Stimulated activated CD4-positive, alpha-beta T cell treated with anti-CD3 and anti-CD28 coated beads, Interleukin-1b, Interleukin-23, amount 100 ng/mL, for 24 hours (primary cell): ENCODE measurements around the gene PDE9A.
"Not testable (repeated sequence)": the region's sequence is repeated elsewhere in the genome, so short reads cannot be mapped to it uniquely, and the experiment has no call there.

ENCODE experiments used
- DNase-seq, 4 experiments: peaks; one replicate each; pipeline ENCODE4 v3.0.0-alpha.2; 2020; ENCODE audit warnings: low read depth in 4 of 4, low spot score in 1 of 4

PDE9A gene

GRCh38 chr21:42704861-42705260 lies 51.4 kb downstream of the PDE9A start:
- DNase-seq = no peak

- DNase-seq = no peak
Measured at GRCh38 chr21:42705346-42705745, 51.9 kb downstream of the PDE9A start.

- DNase-seq = no peak
Measured at GRCh38 chr21:42705746-42706374, 52.4 kb downstream of the PDE9A start.

GRCh38 chr21:42706765-42707164 lies 53.3 kb downstream of the PDE9A start:
- DNase-seq = no peak

DNA sequence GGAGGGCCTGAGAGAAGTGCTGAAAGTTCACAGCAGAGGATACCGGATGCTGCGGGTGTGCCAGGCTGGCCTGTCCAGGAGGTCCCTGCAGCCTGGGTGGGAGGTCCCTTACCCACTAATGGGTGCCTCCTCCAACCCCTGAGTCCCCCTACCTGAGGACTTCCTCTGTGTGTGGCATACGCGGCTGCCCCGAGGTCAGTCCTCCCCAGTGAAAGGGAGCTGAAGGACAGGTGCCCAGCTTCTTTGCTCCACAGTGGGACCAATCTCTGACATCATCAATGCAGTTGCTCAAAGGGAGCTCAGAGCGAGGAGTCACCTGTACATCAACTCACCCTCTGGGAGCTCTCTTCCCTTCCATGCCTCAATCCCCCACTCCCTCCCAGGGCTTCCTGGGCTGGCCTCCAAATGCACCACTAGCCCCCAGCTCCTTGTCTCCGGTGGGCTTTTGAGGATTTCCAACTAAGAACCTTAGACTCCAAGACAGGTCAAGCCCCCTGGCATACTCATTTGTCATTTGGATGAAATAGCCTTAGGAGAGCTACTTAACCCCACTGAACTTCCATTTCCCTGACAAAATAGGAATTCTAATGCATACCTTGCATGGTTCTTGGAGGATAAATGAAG lies 53.9 kb downstream of the PDE9A start:
- DNase-seq = no peak

DNA sequence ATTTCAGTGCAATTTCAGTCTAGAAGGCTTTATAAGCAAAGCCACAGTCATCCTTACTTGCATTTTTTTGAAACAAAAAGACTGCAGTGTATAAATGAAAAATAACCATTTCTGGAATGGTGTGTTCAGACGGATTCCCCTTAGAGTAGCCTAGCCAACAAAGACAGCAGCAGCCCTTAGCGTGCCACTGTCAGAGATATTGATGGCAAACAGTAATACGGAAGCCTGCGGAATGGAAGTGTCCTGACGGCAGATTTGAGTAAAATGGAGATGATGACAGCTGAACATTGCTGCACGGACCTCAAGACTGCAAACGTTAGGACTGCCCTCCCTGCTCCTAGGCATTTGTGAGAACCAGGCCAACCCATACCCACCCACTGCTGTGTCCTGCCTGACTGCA lies 54.7 kb downstream of the PDE9A start:
- no peak for DNase-seq

- DNase-seq = not testable (repeated sequence)
Measured at GRCh38 chr21:42708916-42709315, 55.5 kb downstream of the PDE9A start.

DNA sequence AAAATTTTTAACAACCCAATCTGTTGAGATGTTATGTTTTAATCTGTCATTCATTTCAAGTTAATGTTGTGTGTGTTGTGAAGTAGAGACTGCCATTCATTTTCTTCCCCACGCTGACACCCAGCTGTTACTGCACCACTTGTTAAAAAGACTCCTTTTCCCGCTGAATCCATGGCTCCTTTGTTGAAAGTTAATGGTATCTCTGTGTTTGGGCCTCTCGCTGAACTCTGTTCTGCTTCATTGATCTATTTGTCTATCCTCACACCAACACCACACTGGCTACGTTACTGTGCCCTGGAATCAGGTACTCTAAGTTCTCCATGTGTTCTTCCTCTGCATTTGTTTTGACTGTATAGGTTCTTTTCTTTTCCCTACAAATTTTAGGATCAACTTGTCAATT lies 58.2 kb downstream of the PDE9A start:
- no peak for DNase-seq

GRCh38 chr21:42715427-42715826 lies 62.0 kb downstream of the PDE9A start:
- not testable (repeated sequence) for DNase-seq

DNA sequence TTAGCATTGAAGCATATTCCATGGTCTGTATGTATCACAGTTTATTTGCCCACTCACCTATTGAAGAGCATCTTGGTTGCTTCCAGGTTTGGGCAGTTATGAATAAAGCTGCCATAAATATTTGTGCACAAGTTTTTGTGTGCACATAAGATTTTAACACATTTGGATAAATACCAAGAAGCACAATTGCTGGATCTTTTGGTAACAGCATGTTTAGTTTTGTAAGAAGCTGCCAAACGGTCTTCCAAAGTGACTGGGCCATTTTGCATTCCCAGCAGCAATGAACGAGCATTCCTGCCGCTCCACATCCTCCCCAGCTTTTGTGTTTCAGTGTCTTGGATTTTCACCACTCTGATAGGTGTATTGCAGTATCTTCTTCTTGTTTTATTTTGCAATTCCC lies 62.7 kb downstream of the PDE9A start:
- DNase-seq = no peak

GRCh38 chr21:42720484-42720883 lies 67.1 kb downstream of the PDE9A start:
- not testable (repeated sequence) for DNase-seq

GRCh38 chr21:42721341-42721824 lies 68.0 kb downstream of the PDE9A start:
- no peak for DNase-seq

DNA sequence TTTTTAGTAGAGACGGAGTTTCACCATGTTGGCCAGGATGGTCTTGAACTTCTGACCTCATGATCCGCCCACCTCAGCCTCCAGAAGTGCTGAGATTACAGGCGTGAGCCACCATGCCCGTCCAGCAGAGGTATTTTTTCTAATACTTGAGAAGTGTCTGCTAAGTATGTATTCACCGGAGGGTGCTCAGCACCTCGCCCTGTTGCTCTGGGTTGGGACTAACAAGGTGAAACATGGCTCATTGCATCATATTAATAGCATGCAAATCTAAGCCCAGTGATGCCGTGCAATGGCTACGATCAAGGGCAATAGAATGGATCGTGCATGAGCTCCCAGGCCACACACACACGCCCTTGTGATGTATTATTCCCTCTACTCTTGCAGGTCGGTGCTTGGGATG lies 68.7 kb downstream of the PDE9A start:
- no peak for DNase-seq

- no peak for DNase-seq
Measured at GRCh38 chr21:42722808-42723473, 69.5 kb downstream of the PDE9A start.

GRCh38 chr21:42724226-42724920 lies 71.0 kb downstream of the PDE9A start:
- DNase-seq = no peak

- DNase-seq = no peak
Measured at GRCh38 chr21:42725416-42725930, 72.1 kb downstream of the PDE9A start.

DNA sequence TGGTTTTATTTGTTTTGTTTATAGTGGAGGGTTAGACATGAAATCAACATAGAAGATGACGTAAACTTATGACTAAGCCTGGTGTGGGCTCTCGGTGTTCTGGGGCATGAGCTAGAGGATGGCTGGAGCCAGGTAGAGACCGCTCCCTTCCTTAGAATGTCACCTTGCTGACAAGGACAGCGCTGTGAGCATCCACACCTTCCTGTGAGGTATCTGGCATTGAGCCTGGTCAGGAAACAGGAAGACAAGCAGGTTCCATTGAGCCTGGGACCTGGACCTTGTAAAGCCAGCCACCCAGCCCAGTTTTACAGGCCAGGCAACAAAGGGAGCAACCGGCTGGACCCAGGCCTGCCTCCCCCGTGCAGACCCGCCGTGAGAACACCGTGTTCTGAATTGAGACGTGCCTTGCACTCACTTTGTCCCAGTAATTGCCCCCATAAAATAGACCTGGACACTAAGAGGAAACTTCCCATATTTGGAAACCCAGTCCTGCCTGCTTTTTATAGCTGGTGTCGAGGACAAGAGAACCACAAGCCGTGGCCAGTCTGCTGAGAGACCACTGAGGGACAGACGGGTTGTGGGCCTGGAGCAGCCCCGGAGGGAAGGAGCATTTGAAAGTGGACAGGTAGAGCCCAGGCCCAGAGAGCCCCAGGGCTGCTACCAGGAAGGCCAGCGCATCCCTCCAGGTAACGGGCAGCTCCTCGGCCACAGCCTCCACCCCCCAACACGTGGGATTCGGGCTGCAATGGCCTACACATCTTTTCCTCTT lies 78.0 kb downstream of the PDE9A start:
- DNase-seq = no peak

- DNase-seq = no peak
Measured at GRCh38 chr21:42732033-42732410, 78.6 kb downstream of the PDE9A start.

GRCh38 chr21:42733037-42733627 lies 79.7 kb downstream of the PDE9A start:
- DNase-seq = no peak

DNA sequence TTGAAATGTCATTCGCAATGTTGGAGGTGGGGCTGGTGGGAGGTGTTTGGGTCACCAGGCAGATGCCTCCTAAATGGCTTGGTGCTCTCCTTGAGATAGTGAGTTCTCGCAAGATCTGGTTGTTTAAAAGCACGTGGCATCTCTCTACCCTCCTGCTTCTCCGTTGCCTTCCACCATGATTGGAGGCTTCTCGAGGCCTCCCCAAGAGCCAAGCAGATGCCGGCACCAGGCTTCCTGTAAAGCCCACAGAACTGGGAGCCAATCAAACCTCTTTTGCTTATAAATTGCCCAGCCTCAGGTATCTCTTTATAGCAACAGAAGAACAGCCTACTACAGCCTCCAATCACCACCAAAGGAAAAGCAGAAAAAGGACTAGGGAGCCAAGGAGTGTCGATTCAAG lies 80.5 kb downstream of the PDE9A start:
- DNase-seq = no peak
